Esophagus muscularis mucosa (tissue), 4 donors: ENCODE data around the gene C1orf87. TPM values are rescaled to one million over a fixed set of nuclear protein-coding genes. Genes with fewer than 3 reads are reported as not detected.

Experiments
- DNase-seq: peaks from one replicate; pipeline ENCODE4 v3.0.0-alpha.2; 2017; ENCODE audit errors: extremely low spot score
- H3K27ac ChIP-seq, 4 donors: fragments of 200-600 bp; sonication (generic); replicated peaks in 1 of 4; 1 replicate in 3 of 4; 2 replicates in 1 of 4; pipeline ENCODE4 v1.5.1; 2016 to 2019; ENCODE audit warnings: mild to moderate bottlenecking in 1 of 4
- H3K27me3 ChIP-seq, 4 donors: fragments of 200-600 bp; sonication (generic); one replicate each; pipeline versions ENCODE4 v1.5.1 to v1.6.0; 2016 to 2019
- H3K36me3 ChIP-seq, 4 donors: fragments of 200-600 bp; sonication (generic); one replicate each; pipeline ENCODE4 v1.5.1; 2016 to 2019
- H3K4me1 ChIP-seq, 4 donors: fragments of 200-600 bp; sonication (generic); one replicate each; pipeline ENCODE4 v1.5.1; 2016 to 2019
- H3K4me3 ChIP-seq, 4 donors: fragments of 200-600 bp; sonication (generic); 1 replicate in 2 of 4; 2 replicates in 2 of 4; pipeline ENCODE4 v1.5.1; 2016 to 2019; ENCODE audit warnings: mild to moderate bottlenecking in 4 of 4, moderate library complexity in 1 of 4
- H3K9me3 ChIP-seq, 4 donors: fragments of 200-600 bp; sonication (generic); 1 replicate in 3 of 4; 2 replicates in 1 of 4; pipeline ENCODE4 v1.5.1; 2016 to 2019
- CTCF ChIP-seq, 3 experiments: fragments of 200-600 bp in 2 of 3; fragments of 450-650 bp in 1 of 3; sonication (generic) in 2 of 3; IDR thresholded peaks; one replicate each; pipeline ENCODE4 v1.5.1; 2017 to 2019; ENCODE audit warnings: antibody characterized with exemption in 3 of 3, mild to moderate bottlenecking in 2 of 3, moderate library complexity in 1 of 3
- EP300 ChIP-seq: sonication (generic); formaldehyde crosslinking; IDR thresholded peaks from one replicate; pipeline ENCODE4 v1.6.1; 2017; ENCODE audit warnings: antibody characterized with exemption
- POLR2A ChIP-seq: fragments of 450-650 bp; IDR thresholded peaks from one replicate; pipeline ENCODE4 v1.6.1; 2017; ENCODE audit warnings: antibody characterized with exemption, moderate library complexity, mild to moderate bottlenecking, low read depth
- POLR2AphosphoS5 ChIP-seq, 2 donors: sonication (generic); formaldehyde crosslinking; IDR thresholded peaks; one replicate each; pipeline ENCODE4 v1.6.1; 2017; ENCODE audit warnings: antibody characterized with exemption in 2 of 2
- WGBS: methylation state at CpG from one replicate; pipeline ENCODE4 v1.1.5; 2018; 5-methylcytosine and 5-hydroxymethylcytosine counted together
- intact Hi-C: fragments of 100-400 bp; cut with DNase I; formaldehyde crosslinking; loops from one replicate; pipeline ENCODE4 v1.15.1; 2023
- total RNA-seq, 4 donors: library from RNA; depleted of rRNA; stranded (reverse); fragments of >200 nt; gene quantifications; one replicate each; pipeline versions ENCODE4 v1.1.0 to v1.2.1, GENCODE V29; 2016

Gene C1orf87
- total RNA-seq = not detected

GRCh38 chr1:60073605-60074278, at the start of gene C1orf87:
Gene C1orf87, minus strand, starts transcription at chr1:60073770. Its CDS starts 1,127 bp downstream, at chr1:60072643.
- intact Hi-C loops = no loop called here
- H3K4me1 ChIP-seq = peaks cover 0 to 6% (median 5%) of the 10 kb centered on the region in 4 donors
- peaks cover 0 to 29% (median 10%) of the 10 kb centered on the region in 4 donors for H3K27me3 ChIP-seq
- no peak within 1 kb of the TSS for H3K4me3 ChIP-seq
- DNase-seq = no peak
- TF ChIP-seq POLR2AphosphoS5 (IDR thresholded peaks at IDR 0.05) (no peak), CTCF (IDR thresholded peaks at IDR 0.05) (no peak), EP300 (no peak), POLR2A (no peak)
- H3K36me3 ChIP-seq = no peaks in the 10 kb centered on the region
- no peaks in the 10 kb centered on the region for H3K9me3 ChIP-seq
- WGBS = 58% methylated on average over 10 of the region's 36 CpGs
- no peak within 1 kb of the TSS for H3K27ac ChIP-seq

GRCh38 chr1:60118085-60118484, 44.5 kb upstream of the C1orf87 start:
- H3K27ac ChIP-seq = no peak overlapping the region
- no peaks in the 10 kb centered on the region for H3K9me3 ChIP-seq
- no peaks in the 10 kb centered on the region for H3K4me1 ChIP-seq
- H3K4me3 ChIP-seq = no peak overlapping the region
- intact Hi-C loops = no loop called here
- no peaks in the 10 kb centered on the region for H3K27me3 ChIP-seq
- H3K36me3 ChIP-seq = no peaks in the 10 kb centered on the region
- no peak for DNase-seq
- TF ChIP-seq EP300 = no peak
- TF ChIP-seq POLR2A = no peak
- TF ChIP-seq CTCF (IDR thresholded peaks at IDR 0.05) = no peak
- no peak for TF ChIP-seq POLR2AphosphoS5 (IDR thresholded peaks at IDR 0.05)
- 58% methylated on average over 4 of the region's 4 CpGs for WGBS

GRCh38 chr1:60114745-60115318, 41.3 kb upstream of the C1orf87 start:
- Histone ChIP-seq H3K27me3 (no peaks in the 10 kb centered on the region), H3K27ac (no peak overlapping the region), H3K9me3 (no peaks in the 10 kb centered on the region), H3K36me3 (no peaks in the 10 kb centered on the region), H3K4me3 (no peak overlapping the region), H3K4me1 (no peaks in the 10 kb centered on the region)
- no peak for DNase-seq
- TF ChIP-seq POLR2AphosphoS5 (IDR thresholded peaks at IDR 0.05) (no peak), EP300 (no peak)
- WGBS = 84% methylated on average over 7 of the region's 7 CpGs
- intact Hi-C loops = no loop called here

- DNase-seq = no peak
- intact Hi-C loops = no loop called here
- Histone ChIP-seq H3K27me3 (no peaks in the 10 kb centered on the region), H3K36me3 (no peaks in the 10 kb centered on the region), H3K27ac (no peak overlapping the region), H3K4me3 (no peak overlapping the region), H3K4me1 (no peaks in the 10 kb centered on the region), H3K9me3 (no peaks in the 10 kb centered on the region)
- no peak for TF ChIP-seq EP300
- TF ChIP-seq POLR2A = no peak
- no peak for TF ChIP-seq CTCF (IDR thresholded peaks at IDR 0.05)
- TF ChIP-seq POLR2AphosphoS5 (IDR thresholded peaks at IDR 0.05) = no peak
- WGBS = 100% methylated on average over 1 of the region's 1 CpG
Observed at GRCh38 chr1:60113596-60113995, 40.0 kb upstream of the C1orf87 start.

GRCh38 chr1:60113028-60113427, 39.5 kb upstream of the C1orf87 start:
- intact Hi-C loops = no loop called here
- Histone ChIP-seq H3K27ac (no peak overlapping the region), H3K9me3 (no peaks in the 10 kb centered on the region), H3K36me3 (no peaks in the 10 kb centered on the region), H3K27me3 (no peaks in the 10 kb centered on the region), H3K4me1 (no peaks in the 10 kb centered on the region), H3K4me3 (no peak overlapping the region)
- TF ChIP-seq POLR2A (no peak), EP300 (no peak), CTCF (IDR thresholded peaks at IDR 0.05) (no peak), POLR2AphosphoS5 (IDR thresholded peaks at IDR 0.05) (no peak)
- 95% methylated on average over 2 of the region's 2 CpGs for WGBS
- DNase-seq = no peak
